Measurements from ENCODE around the gene SLCO1B3.

DNA sequence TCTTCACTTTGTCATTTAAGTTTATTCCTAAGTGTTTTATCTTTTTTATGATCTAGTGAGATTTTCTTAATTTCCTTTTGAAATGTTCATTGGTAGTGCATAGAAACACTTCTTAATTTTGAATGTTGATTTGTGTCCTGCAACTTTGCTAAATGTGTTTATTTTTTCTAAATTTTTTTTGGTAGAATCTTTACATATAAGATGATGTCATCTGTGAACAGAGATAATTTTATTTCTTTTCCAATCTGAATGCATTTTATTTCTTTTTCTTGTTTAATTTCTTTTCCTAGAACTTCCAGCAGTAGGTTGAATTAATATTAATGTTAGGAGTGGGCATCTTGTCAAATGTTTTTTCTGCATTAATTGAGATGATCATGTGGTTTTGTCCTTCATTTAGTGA, 42.1 kb downstream of the SLCO1B3 start:
- TF ChIP-seq CTCF (IDR thresholded peaks at IDR 0.05; ENCODE audit: insufficient read depth, low read depth, low read length) (no peak), EZH2 (IDR thresholded peaks at IDR 0.05; ENCODE audit: insufficient read depth, low read length) (no peak)
